HepG2 (cell line): ENCODE measurements around the gene ZDHHC19. TPM values are rescaled to one million over a fixed set of nuclear protein-coding genes. Genes with fewer than 3 reads are reported as not detected.

Source experiments
- ATAC-seq: fragments of 200-7000 bp; cut with Tn5 transposase; 3 replicates; pipeline ENCODE4 v1.9.1; 2020; ENCODE audit warnings: mild to moderate bottlenecking, moderate library complexity
- BruUV-seq: library from RNA; stranded (reverse); fragments of 400-500 nt; replicated peaks from 2 replicates; lab custom pipeline; 2021; lab: Mats Ljungman, UMichigan
- CTCF ChIA-PET: fragments of 300-600 bp; formaldehyde crosslinking; extraction: SDS; loops from one replicate; lab custom pipeline; 2021; ENCODE audit warnings: low total read pairs, inconsistent platforms, low intra/inter-chr PET ratio; lab: Yijun Ruan, JAX
- POLR2A ChIA-PET: fragments of 350-600 bp; sonication (Branson Sonifier 250); formaldehyde crosslinking; loops from one replicate; lab custom pipeline; 2020; ENCODE audit warnings: antibody characterized with exemption, inconsistent platforms; lab: Yijun Ruan, JAX
- DNase-seq: peaks from one replicate; pipeline ENCODE4 v3.0.0-alpha.2; 2015; ENCODE audit warnings: low spot score
- FAIRE-seq: peaks from 3 replicates; lab custom pipeline; 2011; peaks lifted over from hg19 to GRCh38; lab: Jason Lieb, UNC
- H2AFZ ChIP-seq: one replicate; pipeline ENCODE4 v1.6.1; 2011; ENCODE audit warnings: low read length, inconsistent platforms
- H3K27ac ChIP-seq: fragments of 300-600 bp; 3 replicates; pipeline ENCODE4 v1.8.0; 2011; ENCODE audit warnings: mixed run types, mild to moderate bottlenecking, mixed read lengths, low read length, inconsistent platforms; ENCODE audit not compliant: insufficient read depth; ENCODE audit errors: extremely low read length
- H3K27me3 ChIP-seq, 2 experiments: fragments of 200-600 bp in 1 of 2; 2 replicates in 1 of 2; 3 replicates in 1 of 2; pipeline versions ENCODE4 v1.6.0 to v1.8.0; 2011; ENCODE audit warnings: low read length in 2 of 2, mild to moderate bottlenecking in 2 of 2, moderate library complexity in 2 of 2, inconsistent platforms in 1 of 2; ENCODE audit not compliant: insufficient read depth in 2 of 2, control insufficient read depth in 1 of 2
- H3K36me3 ChIP-seq, 2 experiments: fragments of 200-600 bp in 1 of 2; replicated peaks in 1 of 2; 2 replicates in 1 of 2; 3 replicates in 1 of 2; pipeline versions ENCODE4 v1.5.1 to v1.8.0; 2011; ENCODE audit warnings: low read length in 2 of 2, inconsistent platforms in 1 of 2; ENCODE audit not compliant: insufficient read depth in 2 of 2, control insufficient read depth in 1 of 2
- H3K4me1 ChIP-seq: 2 replicates; pipeline ENCODE4 v1.5.1; 2012; ENCODE audit warnings: low read length, inconsistent platforms; ENCODE audit not compliant: insufficient read depth
- H3K4me2 ChIP-seq: 2 replicates; pipeline ENCODE4 v1.6.0; 2011; ENCODE audit warnings: low read depth, low read length, inconsistent platforms
- H3K4me3 ChIP-seq, 3 experiments: fragments of 200-600 bp in 1 of 3; sonication (generic), shearing (Covaris generic) in 1 of 3; replicated peaks in 1 of 3; 2 replicates each; pipeline ENCODE4 v1.5.1; 2011 to 2016; ENCODE audit warnings: low read length in 3 of 3, inconsistent platforms in 2 of 3, low read depth in 2 of 3, mild to moderate bottlenecking in 2 of 3, control low read depth in 1 of 3, mixed read lengths in 1 of 3; ENCODE audit not compliant: insufficient read depth in 1 of 3
- H3K79me2 ChIP-seq: one replicate; pipeline ENCODE4 v1.6.1; 2011; ENCODE audit warnings: low read length, inconsistent platforms; ENCODE audit not compliant: insufficient read depth
- H3K9ac ChIP-seq: 2 replicates; pipeline ENCODE4 v1.6.0; 2011; ENCODE audit warnings: mild to moderate bottlenecking, low read depth, low read length, inconsistent platforms; ENCODE audit not compliant: insufficient read depth
- H3K9me3 ChIP-seq: 2 replicates; pipeline ENCODE4 v1.5.1; 2012; ENCODE audit warnings: mild to moderate bottlenecking, low read length
- H4K20me1 ChIP-seq: 2 replicates; pipeline ENCODE4 v1.6.0; 2011; ENCODE audit warnings: inconsistent platforms, mild to moderate bottlenecking, low read length, moderate library complexity; ENCODE audit not compliant: insufficient read depth
- HIVEP1 ChIP-seq: sonication (generic); formaldehyde crosslinking; IDR thresholded peaks from 2 replicates; pipeline ENCODE4 v1.4.0; 2020; ENCODE audit warnings: mild to moderate bottlenecking, missing genetic modification reagents
- NRL ChIP-seq: sonication (generic); formaldehyde crosslinking; IDR thresholded peaks from 2 replicates; pipeline ENCODE4 v1.5.0; 2020; ENCODE audit warnings: missing genetic modification reagents, mild to moderate bottlenecking, moderate library complexity, borderline replicate concordance
- PAWR ChIP-seq: sonication (generic); formaldehyde crosslinking; IDR thresholded peaks from 2 replicates; pipeline ENCODE4 v1.4.0; 2020; ENCODE audit warnings: missing genetic modification reagents, mild to moderate bottlenecking, borderline replicate concordance
- POLR2AphosphoS5 ChIP-seq: IDR thresholded peaks from 2 replicates; pipeline ENCODE4 v1.6.1; 2012; ENCODE audit warnings: low read depth, low read length
- RFX3 ChIP-seq: IDR thresholded peaks from 2 replicates; pipeline ENCODE4 v1.6.1; 2016; ENCODE audit warnings: missing biosample characterization, missing genetic modification reagents
- SAFB2 ChIP-seq: sonication (generic); formaldehyde crosslinking; IDR thresholded peaks from 2 replicates; pipeline ENCODE4 v1.5.1; 2020; ENCODE audit warnings: missing genetic modification reagents, low read depth, mild to moderate bottlenecking, borderline replicate concordance
- ZNF296 ChIP-seq: sonication (generic); formaldehyde crosslinking; conservative IDR thresholded peaks from 2 replicates; pipeline ENCODE4 v1.5.0; 2020; ENCODE audit warnings: mild to moderate bottlenecking, missing genetic modification reagents
- ZNF317 ChIP-seq: sonication (generic); formaldehyde crosslinking; IDR thresholded peaks from 2 replicates; pipeline ENCODE4 v1.5.0; 2020; ENCODE audit warnings: mild to moderate bottlenecking, missing genetic modification reagents
- ZNF367 ChIP-seq: sonication (generic); formaldehyde crosslinking; IDR thresholded peaks from 2 replicates; pipeline ENCODE4 v1.4.0; 2020; ENCODE audit warnings: missing genetic modification reagents, borderline replicate concordance
- ZNF501 ChIP-seq: sonication (generic); formaldehyde crosslinking; IDR thresholded peaks from 2 replicates; pipeline ENCODE4 v1.5.1; 2020; ENCODE audit warnings: mild to moderate bottlenecking, moderate library complexity, missing genetic modification reagents
- ZNF709 ChIP-seq: sonication (generic); formaldehyde crosslinking; IDR thresholded peaks from 2 replicates; pipeline ENCODE4 v1.5.0; 2020; ENCODE audit warnings: mild to moderate bottlenecking, missing genetic modification reagents
- WGBS: methylation state at CpG from one replicate; pipeline ENCODE4 v1.1.6; 2017; ENCODE audit warnings: low lambda C conversion rate; 5-methylcytosine and 5-hydroxymethylcytosine counted together
- in situ Hi-C: cut with HindIII; loops from 2 replicates; pipeline ENCODE4 v1.10.0; 2017; ENCODE audit warnings: low pct_unique_long_range_greater_than_20kb; ENCODE audit not compliant: extremely low pct_ligation_motif_present
- intact Hi-C: fragments of 100-400 bp; cut with micrococcal nuclease; formaldehyde crosslinking; loops from one replicate; pipeline ENCODE4 v1.10.0; 2022; ENCODE audit not compliant: unreplicated experiment
- polyA plus RNA-seq, 8 experiments: library from polyadenylated mRNA; depleted of rRNA in 3 of 8; stranded (reverse) in 7 of 8; unstranded in 1 of 8; fragments of >200 nt; fragmentation: Illumina TruSeq in 4 of 8; extraction: Trizol in 4 of 8; gene quantifications; 2 replicates each; pipeline versions ENCODE4 v1.2.1 to v1.2.3, GENCODE V29; 2011 to 2016; ENCODE audit warnings: low read depth in 4 of 8, missing spikeins in 1 of 8, mixed read lengths in 1 of 8; ENCODE audit not compliant: insufficient read depth in 1 of 8
- total RNA-seq, 5 experiments: library from RNA; depleted of rRNA; stranded (reverse); fragments of >200 nt; fragmentation: Illumina TruSeq; extraction: Trizol; gene quantifications; 2 replicates each; pipeline ENCODE4 v1.2.3, GENCODE V29; 2016; ENCODE audit warnings: low read depth in 1 of 5
- TF ChIP-seq, protein P1 (sequence below): sonication (generic); formaldehyde crosslinking; IDR thresholded peaks from 2 replicates; pipeline ENCODE4 v1.4.0; 2020; ENCODE audit warnings: mild to moderate bottlenecking, missing genetic modification reagents
- TF ChIP-seq, protein P2 (sequence below): sonication (generic); formaldehyde crosslinking; IDR thresholded peaks from 2 replicates; pipeline ENCODE4 v1.5.0; 2020; ENCODE audit warnings: missing genetic modification reagents, mild to moderate bottlenecking, borderline replicate concordance
- TF ChIP-seq, protein P3 (sequence below): sonication (generic); formaldehyde crosslinking; conservative IDR thresholded peaks from 2 replicates; pipeline ENCODE4 v1.8.1; 2023; ENCODE audit warnings: missing genetic modification reagents

Gene ZDHHC19
- total and polyA plus RNA-seq, 2 of the 13 experiments (the other 11 are each of a cell fraction or from before 2014, with no cell fraction given) = 0.22 to 0.53 TPM

- peak overlapping the region; percentile 71 for H3K27ac ChIP-seq
- TF ChIP-seq NRL (CRISPR knock-in tag) = no peak; the same call in 1 of the 2 replicates
- TF ChIP-seq, protein P1, sequence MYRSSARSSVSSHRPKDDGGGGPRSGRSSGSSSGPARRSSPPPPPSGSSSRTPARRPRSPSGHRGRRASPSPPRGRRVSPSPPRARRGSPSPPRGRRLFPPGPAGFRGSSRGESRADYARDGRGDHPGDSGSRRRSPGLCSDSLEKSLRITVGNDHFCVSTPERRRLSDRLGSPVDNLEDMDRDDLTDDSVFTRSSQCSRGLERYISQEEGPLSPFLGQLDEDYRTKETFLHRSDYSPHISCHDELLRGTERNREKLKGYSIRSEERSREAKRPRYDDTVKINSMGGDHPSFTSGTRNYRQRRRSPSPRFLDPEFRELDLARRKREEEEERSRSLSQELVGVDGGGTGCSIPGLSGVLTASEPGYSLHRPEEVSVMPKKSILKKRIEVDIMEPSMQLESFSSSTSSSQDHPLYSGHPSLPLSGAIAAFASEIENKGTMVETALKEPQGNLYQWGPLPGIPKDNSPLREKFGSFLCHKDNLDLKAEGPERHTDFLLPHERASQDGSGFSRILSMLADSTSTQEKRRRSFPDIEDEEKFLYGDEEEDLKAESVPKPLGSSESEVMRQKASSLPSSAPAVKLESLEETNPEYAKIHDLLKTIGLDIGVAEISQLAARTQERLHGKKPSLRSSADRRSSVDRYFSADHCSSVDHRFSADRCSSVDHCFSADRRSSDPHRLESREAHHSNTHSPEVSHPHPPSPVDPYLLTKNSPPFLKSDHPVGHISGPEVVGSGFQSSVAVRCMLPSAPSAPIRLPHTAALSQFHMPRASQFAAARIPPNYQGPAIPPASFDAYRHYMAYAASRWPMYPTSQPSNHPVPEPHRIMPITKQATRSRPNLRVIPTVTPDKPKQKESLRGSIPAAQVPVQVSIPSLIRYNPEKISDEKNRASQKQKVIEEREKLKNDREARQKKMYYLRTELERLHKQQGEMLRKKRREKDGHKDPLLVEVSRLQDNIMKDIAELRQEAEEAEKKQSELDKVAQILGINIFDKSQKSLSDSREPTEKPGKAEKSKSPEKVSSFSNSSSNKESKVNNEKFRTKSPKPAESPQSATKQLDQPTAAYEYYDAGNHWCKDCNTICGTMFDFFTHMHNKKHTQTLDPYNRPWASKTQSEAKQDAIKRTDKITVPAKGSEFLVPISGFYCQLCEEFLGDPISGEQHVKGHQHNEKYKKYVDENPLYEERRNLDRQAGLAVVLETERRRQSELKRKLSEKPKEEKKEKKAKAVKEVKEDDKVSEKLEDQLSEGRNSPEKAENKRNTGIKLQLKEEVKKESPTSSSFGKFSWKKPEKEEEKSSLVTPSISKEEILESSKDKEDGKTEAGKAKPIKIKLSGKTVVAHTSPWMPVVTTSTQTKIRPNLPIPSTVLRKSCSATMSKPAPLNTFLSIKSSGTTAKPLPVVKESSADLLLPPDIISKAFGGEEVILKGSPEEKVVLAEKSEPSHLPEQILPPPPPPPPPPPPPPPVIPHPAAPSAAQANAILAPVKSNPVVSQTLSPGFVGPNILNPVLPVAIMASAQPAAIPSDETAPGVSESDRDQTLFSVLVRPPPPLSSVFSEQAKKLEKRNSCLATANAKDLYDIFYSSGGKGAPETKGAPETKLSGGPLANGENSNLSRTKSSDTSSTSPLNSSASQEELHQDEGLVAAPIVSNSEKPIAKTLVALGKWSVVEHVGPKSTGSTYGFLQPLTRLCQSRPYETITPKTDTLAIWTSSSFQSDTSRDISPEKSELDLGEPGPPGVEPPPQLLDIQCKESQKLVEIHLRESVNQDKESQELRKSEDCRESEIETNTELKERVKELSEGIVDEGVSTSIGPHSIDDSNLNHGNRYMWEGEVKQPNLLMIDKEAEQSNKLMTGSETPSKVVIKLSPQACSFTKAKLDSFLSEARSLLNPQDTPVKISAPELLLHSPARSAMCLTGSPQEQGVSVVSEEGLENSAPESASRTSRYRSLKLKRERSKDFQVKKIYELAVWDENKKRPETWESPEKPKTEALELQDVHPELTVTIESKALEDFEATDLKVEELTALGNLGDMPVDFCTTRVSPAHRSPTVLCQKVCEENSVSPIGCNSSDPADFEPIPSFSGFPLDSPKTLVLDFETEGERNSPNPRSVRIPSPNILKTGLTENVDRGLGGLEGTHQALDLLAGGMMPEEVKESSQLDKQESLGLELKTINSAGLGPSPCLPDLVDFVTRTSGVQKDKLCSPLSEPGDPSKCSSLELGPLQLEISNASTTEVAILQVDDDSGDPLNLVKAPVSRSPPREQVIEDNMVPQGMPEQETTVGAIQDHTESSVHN (CRISPR knock-in tag) = no peak
- TF ChIP-seq ZNF317 (CRISPR knock-in tag) = peak; percentile 35; the same call in 1 of the 2 replicates
- TF ChIP-seq, protein P2, sequence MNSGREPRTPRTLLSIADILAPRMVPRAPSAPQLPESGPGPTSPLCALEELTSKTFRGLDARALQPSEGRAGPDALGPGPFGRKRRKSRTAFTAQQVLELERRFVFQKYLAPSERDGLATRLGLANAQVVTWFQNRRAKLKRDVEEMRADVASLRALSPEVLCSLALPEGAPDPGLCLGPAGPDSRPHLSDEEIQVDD (CRISPR knock-in tag) = no peak
- no peak; the same call in 1 of the 2 replicates for TF ChIP-seq ZNF709 (CRISPR knock-in tag)
- TF ChIP-seq SAFB2 (CRISPR knock-in tag) = no peak
- TF ChIP-seq RFX3 (CRISPR knock-in tag) = no peak
- TF ChIP-seq ZNF367 (CRISPR knock-in tag) = no peak
- TF ChIP-seq PAWR = no peak
- peak; percentile 53; the same call in 1 of the 2 replicates for TF ChIP-seq HIVEP1
- TF ChIP-seq, protein P3, sequence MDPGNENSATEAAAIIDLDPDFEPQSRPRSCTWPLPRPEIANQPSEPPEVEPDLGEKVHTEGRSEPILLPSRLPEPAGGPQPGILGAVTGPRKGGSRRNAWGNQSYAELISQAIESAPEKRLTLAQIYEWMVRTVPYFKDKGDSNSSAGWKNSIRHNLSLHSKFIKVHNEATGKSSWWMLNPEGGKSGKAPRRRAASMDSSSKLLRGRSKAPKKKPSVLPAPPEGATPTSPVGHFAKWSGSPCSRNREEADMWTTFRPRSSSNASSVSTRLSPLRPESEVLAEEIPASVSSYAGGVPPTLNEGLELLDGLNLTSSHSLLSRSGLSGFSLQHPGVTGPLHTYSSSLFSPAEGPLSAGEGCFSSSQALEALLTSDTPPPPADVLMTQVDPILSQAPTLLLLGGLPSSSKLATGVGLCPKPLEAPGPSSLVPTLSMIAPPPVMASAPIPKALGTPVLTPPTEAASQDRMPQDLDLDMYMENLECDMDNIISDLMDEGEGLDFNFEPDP (CRISPR knock-in tag) = no peak
- TF ChIP-seq ZNF296 (CRISPR knock-in tag) = 0 out of 2 replicates have a peak, but pooled peaks have one; percentile 3
- TF ChIP-seq POLR2AphosphoS5 = no peak
- TF ChIP-seq ZNF501 (CRISPR knock-in tag) = peak; percentile 48
Measured at GRCh38 chr3:196214783-196215441, 3.7 kb upstream of the ZDHHC19 start.

More at GRCh38 chr3:196214783-196215441, 3.7 kb upstream of the ZDHHC19 start:
- H3K36me3 ChIP-seq = no peaks in the 10 kb centered on the region
- H3K9ac ChIP-seq = no peak overlapping the region
- peaks cover 94% of the 10 kb centered on the region for H3K4me1 ChIP-seq
- ChIA-PET POLR2A (interaction anchor here (0.7 to 2.8 kb wide), 6 partner anchors 12 to 218 kb away, joined by 3 to 13 read pairs (median 3); no protein-coding TSS in a partner anchor), CTCF (no interaction called here)
- H3K27me3 ChIP-seq = no peaks in the 10 kb centered on the region; a peak in 1 of 5 replicates
- ATAC-seq (peak; percentile 63), DNase-seq (peak; percentile 75), FAIRE-seq (peak; percentile 77)
- H3K9me3 ChIP-seq = no peaks in the 10 kb centered on the region
- WGBS = 0% methylated on average over 5 of the region's 16 CpGs
- H4K20me1 ChIP-seq = no peaks in the 10 kb centered on the region
- in situ Hi-C loops (no loop called here), intact Hi-C loops (loop anchor here (5.0 kb wide), 1 partner anchor 302 kb away; the partner anchor contains the start of gene SMCO1)
- BruUV-seq = no TSS peak
- H3K4me2 ChIP-seq = peak overlapping the region; percentile 79
- peak overlapping the region; percentile 40 to 79 (median 63) for H3K4me3 ChIP-seq
- H2AFZ ChIP-seq = no peak overlapping the region
- H3K79me2 ChIP-seq = no peaks in the 10 kb centered on the region
